Esophagus muscularis mucosa (tissue), 4 donors: ENCODE measurements around the gene SUFU.

ENCODE experiments used
- CTCF ChIP-seq, 3 experiments: fragments of 200-600 bp in 2 of 3; fragments of 450-650 bp in 1 of 3; sonication (generic) in 2 of 3; IDR thresholded peaks; one replicate each; pipeline ENCODE4 v1.5.1; 2017 to 2019; ENCODE audit warnings: antibody characterized with exemption in 3 of 3, mild to moderate bottlenecking in 2 of 3, moderate library complexity in 1 of 3
- EP300 ChIP-seq: sonication (generic); formaldehyde crosslinking; IDR thresholded peaks from one replicate; pipeline ENCODE4 v1.6.1; 2017; ENCODE audit warnings: antibody characterized with exemption
- POLR2A ChIP-seq: fragments of 450-650 bp; IDR thresholded peaks from one replicate; pipeline ENCODE4 v1.6.1; 2017; ENCODE audit warnings: antibody characterized with exemption, moderate library complexity, mild to moderate bottlenecking, low read depth
- POLR2AphosphoS5 ChIP-seq, 2 donors: sonication (generic); formaldehyde crosslinking; IDR thresholded peaks; one replicate each; pipeline ENCODE4 v1.6.1; 2017; ENCODE audit warnings: antibody characterized with exemption in 2 of 2

GRCh38 chr10:102642736-102643335 lies 139.1 kb downstream of the SUFU start:
- no peak for TF ChIP-seq CTCF (IDR thresholded peaks at IDR 0.05)
- peak; percentile 51 to 79 for TF ChIP-seq POLR2AphosphoS5 (IDR thresholded peaks at IDR 0.05)
- TF ChIP-seq EP300: no peak
- TF ChIP-seq POLR2A: peak; percentile 73
